H1 (cell line): ENCODE data around the gene ADGB. TPM values are rescaled to one million over a fixed set of nuclear protein-coding genes. Genes with fewer than 3 reads are reported as not detected.

ENCODE experiments used
- CTCF ChIA-PET: fragments of 300-600 bp; sonication (Branson Sonifier 250); formaldehyde crosslinking; loops from one replicate; lab custom pipeline; 2021; ENCODE audit not compliant: partially characterized antibody; lab: Charles Lee
- POLR2A ChIA-PET: fragments of 300-600 bp; sonication (Branson Sonifier 250); formaldehyde crosslinking; loops from one replicate; lab custom pipeline; 2021; ENCODE audit warnings: inconsistent platforms; ENCODE audit not compliant: partially characterized antibody; lab: Charles Lee
- DNase-seq, 2 experiments: peaks; one replicate each; pipeline versions ENCODE4 v3.0.0 to v3.0.0-alpha.2; 2010 to 2022; ENCODE audit warnings: low spot score in 2 of 2, low read depth in 1 of 2, mixed read lengths in 1 of 2
- FAIRE-seq: peaks from 2 replicates; lab custom pipeline; 2011; peaks lifted over from hg19 to GRCh38; lab: Jason Lieb, UNC
- H2AFZ ChIP-seq: 2 replicates; pipeline ENCODE4 v1.8.1; 2012; ENCODE audit warnings: low read length, inconsistent platforms
- H2AK5ac ChIP-seq: 2 replicates; pipeline ENCODE4 v1.6.1; 2013; ENCODE audit warnings: low read depth, low read length
- H2BK120ac ChIP-seq: replicated peaks from 2 replicates; pipeline ENCODE3; 2013; ENCODE audit warnings: low read depth, low read length, inconsistent platforms
- H2BK12ac ChIP-seq: 2 replicates; pipeline ENCODE4 v1.6.1; 2013; ENCODE audit warnings: low read depth, low read length
- H2BK15ac ChIP-seq: 2 replicates; pipeline ENCODE4 v1.6.1; 2013; ENCODE audit warnings: low read length
- H2BK20ac ChIP-seq: 2 replicates; pipeline ENCODE4 v1.6.1; 2013; ENCODE audit warnings: low read length
- H2BK5ac ChIP-seq: 2 replicates; pipeline ENCODE4 v1.6.1; 2013; ENCODE audit warnings: low read depth, low read length
- H3K14ac ChIP-seq: 2 replicates; pipeline ENCODE4 v1.6.1; 2013; ENCODE audit warnings: inconsistent platforms; ENCODE audit not compliant: insufficient read length
- H3K18ac ChIP-seq: 2 replicates; pipeline ENCODE4 v1.6.1; 2013; ENCODE audit warnings: low read length; ENCODE audit errors: extremely low read depth
- H3K23ac ChIP-seq: 2 replicates; pipeline ENCODE4 v1.6.1; 2013; ENCODE audit warnings: inconsistent platforms; ENCODE audit not compliant: insufficient read length
- H3K23me2 ChIP-seq: 2 replicates; pipeline ENCODE4 v1.6.1; 2013; ENCODE audit warnings: low read depth, low read length
- H3K27ac ChIP-seq: 2 replicates; pipeline ENCODE4 v1.6.1; 2011; ENCODE audit warnings: low read depth, low read length, inconsistent platforms
- H3K27me3 ChIP-seq, 4 experiments: replicated peaks in 1 of 4; 1 replicate in 1 of 4; 2 replicates in 3 of 4; pipeline versions ENCODE4 v1.6.1 to v1.8.1; 2011 to 2013; ENCODE audit warnings: low read length in 3 of 4, mild to moderate bottlenecking in 3 of 4, inconsistent platforms in 2 of 4, mixed read lengths in 2 of 4, moderate library complexity in 1 of 4; ENCODE audit not compliant: control insufficient read depth in 3 of 4, insufficient read depth in 3 of 4; ENCODE audit errors: extremely low read depth in 1 of 4
- H3K36me3 ChIP-seq, 4 experiments: 2 replicates each; pipeline versions ENCODE4 v1.6.1 to v1.8.1; 2011 to 2013; ENCODE audit warnings: mild to moderate bottlenecking in 4 of 4, low read length in 3 of 4, moderate library complexity in 2 of 4, control low read depth in 1 of 4, inconsistent platforms in 1 of 4; ENCODE audit not compliant: insufficient read depth in 4 of 4, control insufficient read depth in 2 of 4
- H3K4ac ChIP-seq: replicated peaks from 2 replicates; pipeline ENCODE3; 2013; ENCODE audit warnings: low read length, low read depth, mixed read lengths, inconsistent platforms; ENCODE audit not compliant: insufficient read length
- H3K4me1 ChIP-seq, 4 experiments: replicated peaks in 1 of 4; 1 replicate in 1 of 4; 2 replicates in 3 of 4; pipeline versions ENCODE4 v1.6.1 to v1.8.1; 2011 to 2013; ENCODE audit warnings: low read length in 3 of 4, inconsistent platforms in 2 of 4, mixed read lengths in 1 of 4; ENCODE audit not compliant: insufficient read depth in 4 of 4, control insufficient read depth in 3 of 4
- H3K4me2 ChIP-seq, 2 experiments: 2 replicates each; pipeline versions ENCODE4 v1.6.1 to v1.8.1; 2011 to 2013; ENCODE audit warnings: low read depth in 2 of 2, low read length in 2 of 2, control low read depth in 1 of 2, inconsistent platforms in 1 of 2, mild to moderate bottlenecking in 1 of 2; ENCODE audit not compliant: insufficient read depth in 1 of 2
- H3K4me3 ChIP-seq, 4 experiments: fragments of 200-600, 300-600 bp in 1 of 4; sonication (generic), shearing (Covaris generic), sonication (Bioruptor Twin) in 1 of 4; 2 replicates each; pipeline versions ENCODE4 v1.5.1 to v1.8.1; 2011 to 2016; ENCODE audit warnings: low read length in 4 of 4, low read depth in 3 of 4, control low read depth in 2 of 4, inconsistent platforms in 2 of 4, mild to moderate bottlenecking in 2 of 4, mixed read lengths in 1 of 4, moderate library complexity in 1 of 4; ENCODE audit not compliant: insufficient read depth in 2 of 4; ENCODE audit errors: extremely low read depth in 1 of 4
- H3K56ac ChIP-seq: replicated peaks from 2 replicates; pipeline ENCODE3; 2013; ENCODE audit warnings: low read depth, mild to moderate bottlenecking, mixed read lengths, low read length, inconsistent platforms; ENCODE audit not compliant: insufficient read length
- H3K79me1 ChIP-seq: 2 replicates; pipeline ENCODE4 v1.6.1; 2013; ENCODE audit warnings: low read depth, low read length, control low read depth
- H3K79me2 ChIP-seq, 2 experiments: 2 replicates each; pipeline versions ENCODE4 v1.6.1 to v1.8.1; 2012 to 2013; ENCODE audit warnings: low read length in 2 of 2, mild to moderate bottlenecking in 2 of 2, inconsistent platforms in 1 of 2; ENCODE audit not compliant: insufficient read depth in 2 of 2, control insufficient read depth in 1 of 2
- H3K9ac ChIP-seq, 4 experiments: replicated peaks in 1 of 4; 1 replicate in 1 of 4; 2 replicates in 3 of 4; pipeline versions ENCODE4 v1.6.1 to v1.8.1; 2011 to 2013; ENCODE audit warnings: low read depth in 3 of 4, low read length in 3 of 4, control low read depth in 2 of 4, mild to moderate bottlenecking in 2 of 4, moderate library complexity in 2 of 4, inconsistent platforms in 1 of 4; ENCODE audit errors: extremely low read depth in 1 of 4
- H3K9me3 ChIP-seq, 2 experiments: 2 replicates each; pipeline versions ENCODE4 v1.6.1 to v1.8.1; 2012 to 2013; ENCODE audit warnings: mild to moderate bottlenecking in 2 of 2, moderate library complexity in 2 of 2, control low read depth in 1 of 2, inconsistent platforms in 1 of 2, low read depth in 1 of 2, low read length in 1 of 2, mixed read lengths in 1 of 2; ENCODE audit not compliant: insufficient read depth in 2 of 2
- H4K20me1 ChIP-seq, 2 experiments: replicated peaks in 1 of 2; 2 replicates each; pipeline versions ENCODE3 to v1.8.1; 2011 to 2013; ENCODE audit warnings: inconsistent platforms in 2 of 2, low read length in 2 of 2, mild to moderate bottlenecking in 1 of 2; ENCODE audit not compliant: insufficient read depth in 2 of 2, control insufficient read depth in 1 of 2
- H4K5ac ChIP-seq: 2 replicates; pipeline ENCODE4 v1.6.1; 2013; ENCODE audit warnings: low read length, low read depth, mixed read lengths, inconsistent platforms; ENCODE audit not compliant: insufficient read length
- H4K8ac ChIP-seq: 2 replicates; pipeline ENCODE4 v1.8.0; 2013; ENCODE audit warnings: mild to moderate bottlenecking, moderate library complexity, low read length, inconsistent platforms; ENCODE audit not compliant: insufficient read depth; ENCODE audit errors: extremely low read depth
- H4K91ac ChIP-seq: replicated peaks from 2 replicates; pipeline ENCODE3; 2013; ENCODE audit warnings: low read length, mixed read lengths, inconsistent platforms; ENCODE audit not compliant: insufficient read length
- MAX ChIP-seq: IDR thresholded peaks from 2 replicates; pipeline ENCODE4 v1.6.1; 2012; ENCODE audit warnings: inconsistent platforms
- POLR2AphosphoS5 ChIP-seq: IDR thresholded peaks from 2 replicates; pipeline ENCODE4 v1.6.1; 2011; ENCODE audit warnings: low read depth, low read length
- WGBS, 2 experiments: shearing (Covaris generic) in 1 of 2; methylation state at CpG; one replicate each; pipeline versions ENCODE4 v1.1.6 to v1.1.7; 2013 to 2015; ENCODE audit warnings: low lambda C conversion rate in 2 of 2, mixed read lengths in 2 of 2, inconsistent platforms in 1 of 2, low coverage in 1 of 2, missing lambda C conversion rate in 1 of 2; ENCODE audit not compliant: insufficient replicate concordance in 2 of 2, insufficient coverage in 1 of 2, insufficient read length in 1 of 2; ENCODE audit errors: extremely low coverage in 1 of 2, missing lambda C conversion rate in 1 of 2; 5-methylcytosine and 5-hydroxymethylcytosine counted together
- polyA plus RNA-seq, 7 experiments: library from polyadenylated mRNA; depleted of rRNA in 3 of 7; stranded (reverse) in 5 of 7; unstranded in 2 of 7; fragments of >200 nt in 5 of 7; fragments of 200-250 nt in 2 of 7; gene quantifications; 1 replicate in 5 of 7; 2 replicates in 1 of 7; 4 replicates in 1 of 7; pipeline versions ENCODE4 v1.2.1 to v1.2.3, GENCODE V29; 2011 to 2013; ENCODE audit warnings: missing spikeins in 2 of 7, mixed read lengths in 2 of 7
- total RNA-seq: library from RNA; stranded (reverse); fragmentation: NEBNext Ultra II Directional; extraction: Animal tissue kit (Norgen Biotek cat#: 25700); gene quantifications from 2 replicates; pipeline ENCODE4 v1.2.1, GENCODE V29; 2021

The ADGB gene
- total and polyA plus RNA-seq, 2 of the 8 experiments (the other 6 are each of a cell fraction or from before 2014, with no cell fraction given), result not detected

GRCh38 chr6:146689806-146690205 is 91.0 kb downstream of the ADGB start:
- FAIRE-seq, result no peak
- H2BK120ac ChIP-seq, result no peak overlapping the region
- no peak overlapping the region for H2BK20ac ChIP-seq
- no peak overlapping the region for H4K91ac ChIP-seq
- H2BK15ac ChIP-seq, result no peak overlapping the region
- no peak overlapping the region for H3K4me3 ChIP-seq
- no peak overlapping the region for H3K4me2 ChIP-seq
- no peak overlapping the region for H3K14ac ChIP-seq
- H2BK12ac ChIP-seq, result no peak overlapping the region
- ChIA-PET POLR2A (no interaction called here), CTCF (interaction anchor here (1.0 to 1.2 kb wide), 2 partner anchors 12 to 22 kb away, joined by 3 read pairs; no protein-coding TSS in a partner anchor)
- H2AK5ac ChIP-seq, result no peak overlapping the region
- no peak overlapping the region for H3K9ac ChIP-seq
- H4K20me1 ChIP-seq, result no peaks in the 10 kb centered on the region
- H3K23me2 ChIP-seq, result no peaks in the 10 kb centered on the region; the same call in 1 of the 2 replicates
- no peak overlapping the region for H3K18ac ChIP-seq
- H2BK5ac ChIP-seq, result no peak overlapping the region
- no peaks in the 10 kb centered on the region for H3K79me2 ChIP-seq
- no peak for DNase-seq
- no peaks in the 10 kb centered on the region for H3K9me3 ChIP-seq
- H3K56ac ChIP-seq, result no peak overlapping the region
- H4K5ac ChIP-seq, result no peak overlapping the region
- no peak overlapping the region for H2AFZ ChIP-seq
- H3K23ac ChIP-seq, result no peak overlapping the region
- H3K4ac ChIP-seq, result no peak overlapping the region
- WGBS, 2 experiments, result 87% methylated on average over 4 of the region's 4 CpGs; no CpG with 5 or more reads in 1 of the 2 experiments
- H3K79me1 ChIP-seq, result no peaks in the 10 kb centered on the region
- no peak overlapping the region for H4K8ac ChIP-seq
- no peaks in the 10 kb centered on the region for H3K4me1 ChIP-seq
- no peaks in the 10 kb centered on the region for H3K36me3 ChIP-seq
- TF ChIP-seq MAX, result no peak
- no peak for TF ChIP-seq POLR2AphosphoS5
- no peaks in the 10 kb centered on the region for H3K27me3 ChIP-seq
- H3K27ac ChIP-seq, result no peak overlapping the region
